HFF-Myc (cell line): Measurements from ENCODE around the gene CCDC171.
"Not testable (repeated sequence)": the region's sequence is repeated elsewhere in the genome, so short reads cannot be mapped to it uniquely, and the experiment has no call there.

Experiments used
- DNase-seq: peaks from one replicate; pipeline ENCODE4 v3.0.0-alpha.2; 2011; ENCODE audit warnings: low read depth; ENCODE audit errors: extremely low read depth
- H3K4me3 ChIP-seq: replicated peaks from 2 replicates; pipeline ENCODE4 v1.5.1; 2011; ENCODE audit warnings: low read depth, mild to moderate bottlenecking, control low read depth, low read length
- TF ChIP-seq, protein P1 (sequence below): IDR thresholded peaks from 2 replicates; pipeline ENCODE4 v1.5.1; 2012; ENCODE audit warnings: mild to moderate bottlenecking, low read depth, low read length, control low read depth; ENCODE audit errors: missing control alignments

Gene CCDC171

GRCh38 chr9:15697446-15697851 is 144.6 kb downstream of the CCDC171 start:
- peak; percentile 86 for DNase-seq
- TF ChIP-seq, protein P1, sequence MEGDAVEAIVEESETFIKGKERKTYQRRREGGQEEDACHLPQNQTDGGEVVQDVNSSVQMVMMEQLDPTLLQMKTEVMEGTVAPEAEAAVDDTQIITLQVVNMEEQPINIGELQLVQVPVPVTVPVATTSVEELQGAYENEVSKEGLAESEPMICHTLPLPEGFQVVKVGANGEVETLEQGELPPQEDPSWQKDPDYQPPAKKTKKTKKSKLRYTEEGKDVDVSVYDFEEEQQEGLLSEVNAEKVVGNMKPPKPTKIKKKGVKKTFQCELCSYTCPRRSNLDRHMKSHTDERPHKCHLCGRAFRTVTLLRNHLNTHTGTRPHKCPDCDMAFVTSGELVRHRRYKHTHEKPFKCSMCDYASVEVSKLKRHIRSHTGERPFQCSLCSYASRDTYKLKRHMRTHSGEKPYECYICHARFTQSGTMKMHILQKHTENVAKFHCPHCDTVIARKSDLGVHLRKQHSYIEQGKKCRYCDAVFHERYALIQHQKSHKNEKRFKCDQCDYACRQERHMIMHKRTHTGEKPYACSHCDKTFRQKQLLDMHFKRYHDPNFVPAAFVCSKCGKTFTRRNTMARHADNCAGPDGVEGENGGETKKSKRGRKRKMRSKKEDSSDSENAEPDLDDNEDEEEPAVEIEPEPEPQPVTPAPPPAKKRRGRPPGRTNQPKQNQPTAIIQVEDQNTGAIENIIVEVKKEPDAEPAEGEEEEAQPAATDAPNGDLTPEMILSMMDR = no peak
- no peak overlapping the region for H3K4me3 ChIP-seq

- not testable (repeated sequence) for H3K4me3 ChIP-seq, DNase-seq
Measured at GRCh38 chr9:15699876-15700559, 147.2 kb downstream of the CCDC171 start.

GRCh38 chr9:15707000-15707399 is 154.2 kb downstream of the CCDC171 start:
- no peak overlapping the region for H3K4me3 ChIP-seq
- TF ChIP-seq, protein P1 = no peak

DNA sequence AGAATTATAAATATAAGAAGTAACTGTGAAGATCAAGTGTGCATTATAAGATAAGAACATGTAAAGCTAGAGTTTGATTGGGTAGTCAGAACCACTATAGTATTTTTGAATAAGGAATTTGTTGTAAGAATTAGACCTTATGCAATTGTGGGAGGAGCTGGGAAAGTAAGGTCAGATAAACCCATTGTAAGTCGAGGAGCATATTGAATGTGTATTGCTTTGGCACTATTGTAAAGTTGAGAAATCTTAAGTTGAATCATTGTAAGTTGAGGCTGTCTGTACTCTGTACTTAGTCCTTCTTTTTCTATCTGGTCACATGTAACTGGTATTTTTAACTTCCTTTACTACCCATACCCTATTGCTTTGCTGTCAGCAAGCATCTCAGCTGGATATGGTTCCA is 158.7 kb downstream of the CCDC171 start:
- H3K4me3 ChIP-seq = no peak overlapping the region
- no peak for DNase-seq
- TF ChIP-seq, protein P1 = no peak

More at GRCh38 chr9:15707000-15707399, 154.2 kb downstream of the CCDC171 start:
- DNase-seq = no peak

GRCh38 chr9:15711931-15712330 is 159.1 kb downstream of the CCDC171 start:
- no peak for DNase-seq
- H3K4me3 ChIP-seq = no peak overlapping the region
- TF ChIP-seq, protein P1 = no peak

GRCh38 chr9:15714746-15715145 is 161.9 kb downstream of the CCDC171 start:
- TF ChIP-seq, protein P1 = no peak
- no peak overlapping the region for H3K4me3 ChIP-seq
- DNase-seq = peak; percentile 35

GRCh38 chr9:15717290-15717967 is 164.6 kb downstream of the CCDC171 start:
- no peak for DNase-seq
- H3K4me3 ChIP-seq = no peak overlapping the region
- TF ChIP-seq, protein P1 = no peak
